ENCODE results near the gene NUP58.

Gene NUP58

GRCh38 chr13:25377244-25377962 lies 76.0 kb downstream of the NUP58 start:
- no peak for DNase-seq (ENCODE audit: low read depth, low spot score)

GRCh38 chr13:25378528-25378927 lies 77.1 kb downstream of the NUP58 start:
- DNase-seq (ENCODE audit: low read depth, low spot score): no peak

GRCh38 chr13:25379011-25379410 lies 77.6 kb downstream of the NUP58 start:
- DNase-seq (ENCODE audit: low read depth, low spot score): no peak

GRCh38 chr13:25380082-25380481 lies 78.7 kb downstream of the NUP58 start:
- no peak for DNase-seq (ENCODE audit: low read depth, low spot score)

GRCh38 chr13:25380741-25381324 lies 79.4 kb downstream of the NUP58 start:
- DNase-seq (ENCODE audit: low read depth, low spot score): no peak

GRCh38 chr13:25384758-25385410 lies 83.5 kb downstream of the NUP58 start:
- DNase-seq (ENCODE audit: low read depth, low spot score): no peak

GRCh38 chr13:25391932-25392331 lies 90.5 kb downstream of the NUP58 start:
- DNase-seq (ENCODE audit: low read depth, low spot score): no peak
